Measurements from ENCODE around the gene AATF. TPM values are rescaled to one million over a fixed set of nuclear protein-coding genes. Genes with fewer than 3 reads are reported as not detected.

AATF gene
- total RNA-seq, 1 donor from 2014 or later, result 25.0 TPM

DNA sequence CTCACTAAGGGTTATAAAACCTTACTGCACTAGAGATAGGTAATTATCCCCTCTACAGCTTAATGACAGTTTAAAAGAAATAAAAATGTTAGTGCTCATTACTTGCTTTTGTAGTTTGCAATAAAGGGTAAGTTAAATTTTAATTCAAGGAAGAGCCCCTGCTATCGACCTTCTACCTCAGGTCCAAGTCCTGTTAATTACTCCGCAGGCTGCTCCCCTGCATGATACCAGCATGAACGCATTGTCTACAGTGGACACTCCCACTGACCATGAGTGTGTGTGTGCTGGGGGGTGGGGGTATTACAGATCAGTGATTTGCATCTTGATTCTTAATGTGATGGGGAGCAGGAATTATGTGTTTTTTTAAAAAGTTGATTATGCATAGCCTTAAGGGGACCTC lies 103.1 kb downstream of the AATF start:
- Mint-ChIP-seq H3K27me3 (ENCODE audit: unreplicated experiment) (peaks cover 3% of the 10 kb centered on the region), H3K4me3 (ENCODE audit: unreplicated experiment) (no peak overlapping the region), H3K4me1 (ENCODE audit: unreplicated experiment) (peaks cover 2% of the 10 kb centered on the region), H3K27ac (ENCODE audit: unreplicated experiment) (no peak overlapping the region), H3K9me3 (ENCODE audit: unreplicated experiment) (no peaks in the 10 kb centered on the region), H3K36me3 (ENCODE audit: low read depth, unreplicated experiment) (no peaks in the 10 kb centered on the region)
- TF ChIP-seq, protein P1, sequence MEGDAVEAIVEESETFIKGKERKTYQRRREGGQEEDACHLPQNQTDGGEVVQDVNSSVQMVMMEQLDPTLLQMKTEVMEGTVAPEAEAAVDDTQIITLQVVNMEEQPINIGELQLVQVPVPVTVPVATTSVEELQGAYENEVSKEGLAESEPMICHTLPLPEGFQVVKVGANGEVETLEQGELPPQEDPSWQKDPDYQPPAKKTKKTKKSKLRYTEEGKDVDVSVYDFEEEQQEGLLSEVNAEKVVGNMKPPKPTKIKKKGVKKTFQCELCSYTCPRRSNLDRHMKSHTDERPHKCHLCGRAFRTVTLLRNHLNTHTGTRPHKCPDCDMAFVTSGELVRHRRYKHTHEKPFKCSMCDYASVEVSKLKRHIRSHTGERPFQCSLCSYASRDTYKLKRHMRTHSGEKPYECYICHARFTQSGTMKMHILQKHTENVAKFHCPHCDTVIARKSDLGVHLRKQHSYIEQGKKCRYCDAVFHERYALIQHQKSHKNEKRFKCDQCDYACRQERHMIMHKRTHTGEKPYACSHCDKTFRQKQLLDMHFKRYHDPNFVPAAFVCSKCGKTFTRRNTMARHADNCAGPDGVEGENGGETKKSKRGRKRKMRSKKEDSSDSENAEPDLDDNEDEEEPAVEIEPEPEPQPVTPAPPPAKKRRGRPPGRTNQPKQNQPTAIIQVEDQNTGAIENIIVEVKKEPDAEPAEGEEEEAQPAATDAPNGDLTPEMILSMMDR (IDR thresholded peaks at IDR 0.05; ENCODE audit: unreplicated experiment), result no peak
- no peak for DNase-seq (ENCODE audit: low spot score)

DNA sequence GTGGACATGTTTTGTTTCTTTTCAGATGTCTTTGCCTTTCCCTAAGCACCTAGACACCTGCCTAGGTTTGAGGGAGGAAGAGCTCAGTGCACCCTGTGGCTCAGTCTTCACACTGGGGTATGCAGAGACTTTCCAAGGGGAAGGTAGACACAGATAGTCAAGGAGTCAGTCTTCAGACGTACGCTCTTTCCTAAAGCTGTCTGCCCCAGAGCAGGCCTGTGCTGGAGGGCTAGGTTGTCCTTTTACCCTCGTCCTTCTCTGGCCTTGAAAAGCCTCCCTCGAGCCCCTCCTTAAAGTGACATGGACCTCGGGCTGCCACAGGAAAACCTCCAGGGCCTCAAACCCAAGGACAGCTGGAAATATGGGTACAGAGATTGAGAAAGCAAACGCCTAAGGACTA lies 103.7 kb downstream of the AATF start:
- H3K9me3 Mint-ChIP-seq (ENCODE audit: unreplicated experiment), result no peaks in the 10 kb centered on the region
- H3K4me1 Mint-ChIP-seq (ENCODE audit: unreplicated experiment), result peaks cover 1% of the 10 kb centered on the region
- H3K36me3 Mint-ChIP-seq (ENCODE audit: low read depth, unreplicated experiment), result no peaks in the 10 kb centered on the region
- peaks cover 3% of the 10 kb centered on the region for H3K27me3 Mint-ChIP-seq (ENCODE audit: unreplicated experiment)
- H3K27ac Mint-ChIP-seq (ENCODE audit: unreplicated experiment), result no peak overlapping the region
- DNase-seq (ENCODE audit: low spot score), result no peak
- H3K4me3 Mint-ChIP-seq (ENCODE audit: unreplicated experiment), result no peak overlapping the region
- TF ChIP-seq, protein P1 (IDR thresholded peaks at IDR 0.05; ENCODE audit: unreplicated experiment), result no peak

DNA sequence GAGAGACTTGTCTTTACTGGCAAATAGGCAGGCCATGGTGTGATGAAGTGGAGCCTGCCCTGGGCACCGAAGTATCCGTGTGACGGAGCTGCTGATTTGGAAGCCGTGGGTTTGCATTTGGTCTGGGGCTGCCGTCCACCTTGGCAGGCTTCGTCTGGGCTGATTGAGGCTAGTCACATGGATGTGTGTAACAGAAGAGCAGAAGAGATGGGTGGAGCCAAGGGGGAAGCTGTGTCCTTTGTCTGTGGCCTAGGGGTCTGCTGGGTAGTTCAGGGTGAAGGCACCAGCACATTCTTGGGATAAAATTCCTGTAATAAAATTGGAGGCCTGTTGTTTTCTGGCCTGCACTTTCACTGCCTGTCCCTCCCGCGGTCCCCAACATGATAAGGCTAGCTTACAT lies 106.1 kb downstream of the AATF start:
- Mint-ChIP-seq H3K4me3 (ENCODE audit: unreplicated experiment) (no peak overlapping the region), H3K27me3 (ENCODE audit: unreplicated experiment) (peaks cover 3% of the 10 kb centered on the region), H3K9me3 (ENCODE audit: unreplicated experiment) (no peaks in the 10 kb centered on the region), H3K27ac (ENCODE audit: unreplicated experiment) (no peak overlapping the region), H3K4me1 (ENCODE audit: unreplicated experiment) (no peaks in the 10 kb centered on the region), H3K36me3 (ENCODE audit: low read depth, unreplicated experiment) (no peaks in the 10 kb centered on the region)
- TF ChIP-seq, protein P1 (IDR thresholded peaks at IDR 0.05; ENCODE audit: unreplicated experiment), result no peak
- no peak for DNase-seq (ENCODE audit: low spot score)

DNA sequence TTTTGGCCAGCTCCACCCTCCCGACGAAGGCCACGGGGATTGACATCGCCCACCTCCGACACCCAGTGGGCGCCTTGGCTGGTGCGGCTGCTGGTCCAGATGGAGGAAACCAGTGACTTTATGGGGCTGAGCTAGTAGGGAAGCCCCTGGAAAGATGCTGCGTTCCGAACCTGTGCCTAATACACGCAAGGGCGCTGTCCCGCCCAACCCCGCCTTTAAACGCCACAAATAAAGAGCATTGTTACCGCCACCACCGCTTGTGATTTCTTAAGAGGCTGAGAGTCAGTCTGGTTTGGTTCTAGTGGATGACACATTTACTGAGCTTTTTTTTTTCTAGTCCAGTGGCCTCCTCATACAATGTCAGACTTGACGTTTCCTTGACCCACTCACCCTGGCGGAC lies 107.9 kb downstream of the AATF start:
- H3K36me3 Mint-ChIP-seq (ENCODE audit: low read depth, unreplicated experiment), result no peaks in the 10 kb centered on the region
- DNase-seq (ENCODE audit: low spot score), result no peak
- no peaks in the 10 kb centered on the region for H3K4me1 Mint-ChIP-seq (ENCODE audit: unreplicated experiment)
- no peak overlapping the region for H3K4me3 Mint-ChIP-seq (ENCODE audit: unreplicated experiment)
- H3K27ac Mint-ChIP-seq (ENCODE audit: unreplicated experiment), result no peak overlapping the region
- TF ChIP-seq, protein P1 (IDR thresholded peaks at IDR 0.05; ENCODE audit: unreplicated experiment), result no peak
- H3K27me3 Mint-ChIP-seq (ENCODE audit: unreplicated experiment), result peaks cover 3% of the 10 kb centered on the region
- H3K9me3 Mint-ChIP-seq (ENCODE audit: unreplicated experiment), result no peaks in the 10 kb centered on the region

DNA sequence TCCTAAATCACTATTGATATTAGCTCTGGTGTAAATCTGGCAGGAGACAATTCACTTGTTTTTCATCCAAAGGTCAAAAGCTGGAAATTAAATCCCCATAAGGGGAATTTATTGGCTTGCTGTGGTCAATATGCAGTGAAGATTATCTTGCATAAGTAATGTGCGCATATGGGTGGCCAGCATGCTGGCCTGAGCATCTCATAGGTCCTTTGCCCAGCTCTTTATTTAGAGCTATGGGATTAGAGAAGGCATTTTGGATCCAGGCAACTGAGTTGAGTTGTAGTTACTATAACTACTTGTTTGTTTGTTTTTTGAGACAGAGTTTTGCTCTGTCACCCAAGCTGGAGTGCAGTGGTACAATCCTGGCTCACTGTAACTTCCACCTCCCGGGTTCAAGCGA lies 110.7 kb downstream of the AATF start:
- no peak for DNase-seq (ENCODE audit: low spot score)
- H3K27me3 Mint-ChIP-seq (ENCODE audit: unreplicated experiment), result peaks cover 9% of the 10 kb centered on the region
- H3K27ac Mint-ChIP-seq (ENCODE audit: unreplicated experiment), result no peak overlapping the region
- no peaks in the 10 kb centered on the region for H3K36me3 Mint-ChIP-seq (ENCODE audit: low read depth, unreplicated experiment)
- no peaks in the 10 kb centered on the region for H3K9me3 Mint-ChIP-seq (ENCODE audit: unreplicated experiment)
- no peak overlapping the region for H3K4me3 Mint-ChIP-seq (ENCODE audit: unreplicated experiment)
- TF ChIP-seq, protein P1 (IDR thresholded peaks at IDR 0.05; ENCODE audit: unreplicated experiment), result no peak
- peaks cover 8% of the 10 kb centered on the region for H3K4me1 Mint-ChIP-seq (ENCODE audit: unreplicated experiment)
